T-helper 2 cell treated with Interferon-gamma antibody and Interleukin-4, amounts not matched to agents 100 ng/mL and 5 ng/mL, for 36 hours (primary cell): ENCODE results near the gene RRH. TPM values are rescaled to one million over a fixed set of nuclear protein-coding genes. Genes with fewer than 3 reads are reported as not detected.

Experiments
- intact Hi-C: fragments of 100-400 bp; cut with micrococcal nuclease; formaldehyde crosslinking; loops from one replicate; pipeline ENCODE4 v1.15.1; 2023
- total RNA-seq: library from RNA; stranded (reverse); gene quantifications from 2 replicates; pipeline ENCODE4 v1.2.3, GENCODE V29; 2022

Gene RRH
- total RNA-seq, 1 donor from 2014 or later, result 0.20 TPM

DNA sequence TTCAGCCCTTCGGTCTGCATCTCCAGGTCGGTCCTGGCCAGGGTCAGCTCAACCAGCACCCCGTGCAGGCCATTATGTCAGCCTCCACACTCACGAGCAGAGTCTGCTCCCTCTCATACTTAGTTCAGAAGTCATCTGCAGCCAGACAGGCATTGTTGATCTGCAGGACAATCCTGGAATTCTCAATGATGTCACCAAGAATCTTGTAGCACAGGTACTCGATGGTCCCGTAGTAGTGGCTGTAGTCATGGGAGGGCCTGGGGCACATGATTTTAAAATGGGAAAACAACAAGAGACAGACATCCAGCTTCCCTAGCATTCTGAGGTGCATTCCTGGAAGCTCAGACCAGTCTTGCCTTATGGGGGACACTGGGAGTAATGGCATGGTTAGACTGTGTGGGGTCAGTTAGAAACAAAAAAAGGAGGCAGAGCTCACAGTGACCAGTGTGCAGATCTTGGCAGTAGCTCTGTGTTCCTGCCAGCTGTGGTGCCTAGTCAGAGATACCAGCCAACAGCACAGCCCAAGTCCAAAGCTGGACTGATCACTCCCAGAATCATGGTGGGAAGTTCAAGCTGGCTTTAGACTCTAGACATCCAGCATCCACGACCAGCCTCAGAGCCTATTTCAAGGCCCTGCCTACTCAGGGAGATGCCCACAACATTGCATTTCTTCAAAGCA, 52.0 kb downstream of the RRH start:
- intact Hi-C loops, result no loop called here

DNA sequence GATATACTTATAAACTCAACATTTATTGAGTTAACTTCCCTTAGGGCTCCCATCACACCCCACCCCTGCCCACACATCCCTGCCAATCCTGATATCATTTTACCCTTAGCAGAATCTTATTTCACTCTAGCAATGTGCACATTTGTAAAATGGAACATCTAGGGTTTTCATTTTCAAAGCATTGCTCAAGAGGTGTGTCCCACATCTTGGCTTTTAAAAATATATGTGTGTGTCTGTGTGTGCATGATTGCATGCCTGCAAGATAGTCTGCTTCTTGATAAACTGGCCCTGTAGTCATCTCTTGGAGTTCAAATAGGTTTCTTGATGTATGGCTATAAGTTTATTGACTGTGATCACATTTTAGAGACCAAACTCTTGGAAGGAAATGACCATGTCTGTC, 58.5 kb downstream of the RRH start:
- intact Hi-C loops, result no loop called here

DNA sequence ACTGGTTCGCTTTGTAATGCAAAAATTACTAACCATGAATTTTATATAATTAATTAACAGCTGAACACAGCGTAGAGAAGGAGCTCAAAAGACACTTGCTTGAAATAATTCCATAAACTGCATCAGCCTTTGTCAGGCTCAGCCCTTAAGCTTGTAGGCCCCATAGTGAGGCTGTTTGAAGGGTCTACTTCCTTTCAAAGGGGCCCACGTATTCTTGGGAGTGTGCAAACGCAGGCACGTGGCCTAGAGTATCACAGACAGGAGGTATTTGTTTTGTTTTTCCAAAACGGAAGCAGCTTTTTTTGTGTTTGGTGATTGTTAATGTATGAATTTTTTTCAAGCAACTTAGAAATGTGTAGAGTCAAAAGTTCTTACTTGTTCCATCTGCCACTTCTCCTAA, 59.3 kb downstream of the RRH start:
- intact Hi-C loops, result no loop called here

DNA sequence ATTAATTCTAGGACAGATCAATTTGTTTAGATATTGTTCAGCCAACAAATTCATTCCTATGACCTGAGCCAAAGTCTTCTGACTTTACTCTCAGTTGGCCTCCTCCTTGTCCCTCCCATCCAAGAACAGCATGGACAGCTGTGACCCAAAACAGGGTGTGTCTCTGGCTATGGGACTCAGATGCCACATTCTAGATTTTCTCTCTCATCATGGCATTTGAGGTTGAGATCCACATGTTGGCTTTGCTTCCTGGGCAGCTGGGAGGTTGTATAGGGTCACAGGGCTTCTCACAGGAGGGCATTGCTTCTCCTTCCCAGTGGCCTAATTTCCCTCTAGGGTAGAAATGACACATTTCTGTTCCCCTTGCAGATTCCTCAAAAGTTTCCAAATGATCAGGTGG, 62.3 kb downstream of the RRH start:
- intact Hi-C loops, result no loop called here

Other genes with a start within 250 kb of the RRH start
- 30.5 and 33.1 TPM in 2 replicates for gene CASP6, start 124.5 kb upstream of the RRH start, total RNA-seq
- gene PLA2G12A, start 97.9 kb upstream of the RRH start, total RNA-seq, result 9.5 and 9.7 TPM in 2 replicates
- 0.09 TPM in 1 of 2 replicates, not detected in the other for gene CFI, start 26.0 kb upstream of the RRH start, total RNA-seq
- gene GAR1, start 12.2 kb upstream of the RRH start, total RNA-seq, result 32.9 and 39.3 TPM in 2 replicates
- 0.09 and 0.18 TPM in 2 replicates for gene LRIT3, start 20.1 kb downstream of the RRH start, total RNA-seq
- gene EGF, start 84.9 kb downstream of the RRH start, total RNA-seq, result not detected in 2 replicates